Stimulated activated CD4-positive, alpha-beta T cell treated with anti-CD3 and anti-CD28 coated beads, Interleukin-2, amount 100 ng/mL, for 24 hours (primary cell): ENCODE results near the gene ATP11A.
"Not testable (repeated sequence)": the region's sequence is repeated elsewhere in the genome, so short reads cannot be mapped to it uniquely, and the experiment has no call there.

Experiments used
- DNase-seq, 2 donors: peaks; one replicate each; pipeline ENCODE4 v3.0.0-alpha.2; 2020

The ATP11A gene

DNA sequence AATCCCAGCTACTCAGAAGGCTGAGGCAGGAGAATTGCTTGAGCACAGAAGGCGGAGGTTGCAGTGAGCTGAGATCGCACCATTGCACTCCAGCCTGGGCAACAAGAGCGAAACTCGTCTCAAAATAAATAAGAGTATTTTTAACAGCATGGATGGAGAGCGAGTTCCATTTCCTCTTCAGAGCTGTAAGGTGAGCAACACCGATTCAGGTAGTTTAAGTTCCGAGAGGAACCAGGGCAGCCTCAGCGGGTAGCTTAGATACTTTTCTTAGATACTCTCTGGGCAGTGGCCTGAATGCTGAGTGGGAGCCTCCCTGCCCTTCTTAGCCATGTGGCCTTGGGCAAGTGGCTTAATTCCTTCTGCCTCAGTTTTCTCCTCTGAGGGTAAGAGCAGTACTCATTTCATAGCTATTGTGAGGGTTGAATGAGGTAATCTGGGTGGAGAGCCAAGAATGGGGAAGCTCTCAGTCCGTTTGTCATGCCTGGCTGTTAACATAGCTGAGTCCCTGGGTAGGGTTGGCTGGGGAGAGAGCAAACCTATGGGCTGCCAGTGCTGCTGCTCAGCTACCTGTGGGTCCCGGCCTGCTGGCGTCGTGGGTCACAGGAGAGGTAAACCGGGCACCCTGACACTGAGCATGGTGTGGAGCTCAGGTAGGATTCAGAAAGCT is 4.1 kb downstream of the ATP11A start:
- DNase-seq, result no peak

DNA sequence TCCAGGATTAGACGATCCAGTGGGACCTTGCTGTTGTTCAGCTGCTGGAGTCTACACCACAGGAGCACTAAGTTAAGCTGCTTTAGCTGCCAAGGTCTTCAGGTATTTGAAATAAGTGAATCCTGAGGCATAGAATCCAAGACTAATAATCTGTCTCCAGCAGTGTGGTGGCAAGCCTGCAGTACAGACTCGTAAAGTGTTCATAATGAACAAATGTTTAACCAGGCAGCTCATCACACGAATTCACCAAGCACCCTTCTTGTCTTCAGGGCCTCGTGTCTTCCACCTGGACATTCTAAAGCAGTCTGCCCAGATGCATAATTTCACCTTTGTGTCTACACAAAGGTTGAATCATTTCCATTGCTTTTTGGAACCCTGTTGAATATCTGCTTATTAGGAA is 5.3 kb downstream of the ATP11A start:
- no peak for DNase-seq

DNA sequence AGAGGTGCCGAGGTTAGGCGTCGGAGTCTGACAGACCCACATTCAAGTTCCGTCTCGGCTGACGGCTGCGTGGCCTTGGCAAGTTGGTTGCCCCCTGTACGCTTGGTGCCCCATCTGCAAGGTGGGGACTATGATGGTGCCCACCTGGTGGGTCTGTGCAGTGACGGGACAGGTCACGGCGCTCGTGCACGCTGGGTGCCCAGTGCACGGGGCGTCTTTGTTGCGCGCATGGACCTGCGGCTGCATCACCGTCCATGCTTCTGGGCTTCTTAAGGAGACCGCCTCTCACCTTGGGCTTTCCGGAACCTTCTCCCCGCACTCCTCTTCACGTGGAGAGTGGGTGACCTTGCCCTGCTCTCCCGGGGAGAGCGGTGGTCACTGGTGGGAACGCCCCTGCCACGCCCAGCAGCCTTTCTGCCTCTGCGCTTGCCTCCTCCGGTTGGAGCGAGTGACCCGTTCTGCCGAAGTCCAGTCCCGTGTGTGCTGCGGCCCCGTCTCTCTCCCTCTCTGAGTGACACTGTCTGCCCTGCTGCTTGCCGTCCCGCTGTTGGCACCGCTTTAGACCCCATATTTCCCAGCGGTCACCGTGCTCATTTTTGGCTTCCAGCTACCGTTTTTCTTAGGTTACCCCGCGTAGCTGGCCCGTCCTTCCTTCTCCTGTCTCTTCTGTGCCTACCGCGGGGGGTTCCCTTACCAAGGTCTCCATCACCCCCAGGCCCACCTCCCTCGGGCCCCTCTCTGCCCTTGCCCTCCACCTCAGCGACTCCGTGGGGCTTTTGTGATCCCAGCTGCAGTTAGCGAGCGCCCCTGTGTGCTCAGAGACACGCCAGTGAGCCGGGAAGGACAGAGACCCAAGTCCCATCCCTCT is 6.4 kb downstream of the ATP11A start:
- DNase-seq, result no peak

DNA sequence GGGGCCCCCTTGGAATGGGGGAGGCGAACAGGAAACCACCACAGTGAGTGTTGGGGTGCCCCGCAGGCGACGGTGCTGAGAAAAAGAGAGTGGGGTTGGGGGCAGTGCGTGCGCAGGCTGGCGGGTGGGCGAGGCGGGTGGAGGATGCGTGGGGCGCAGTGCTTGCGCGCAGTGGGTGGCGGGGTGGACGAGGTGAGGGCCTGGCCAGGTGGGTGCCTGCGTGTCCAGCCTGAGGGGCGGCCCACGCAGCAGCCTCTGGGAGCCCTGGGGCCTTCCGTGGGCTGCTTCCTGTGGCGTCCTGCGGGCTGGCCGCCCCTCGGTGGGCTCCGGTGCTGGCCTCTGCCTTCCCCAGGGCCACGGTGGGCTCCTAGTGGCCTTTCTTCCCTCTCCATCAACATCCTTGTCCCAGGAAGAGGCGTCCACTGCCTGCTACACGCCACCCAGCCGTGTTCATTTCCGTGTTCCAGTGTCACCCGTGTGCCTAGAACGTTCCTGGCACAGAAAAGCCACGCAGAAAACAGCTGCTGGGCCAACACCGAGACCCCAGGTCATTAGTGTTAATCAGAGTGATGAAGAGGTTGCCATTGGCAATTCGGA is 7.1 kb downstream of the ATP11A start:
- no peak for DNase-seq

DNA sequence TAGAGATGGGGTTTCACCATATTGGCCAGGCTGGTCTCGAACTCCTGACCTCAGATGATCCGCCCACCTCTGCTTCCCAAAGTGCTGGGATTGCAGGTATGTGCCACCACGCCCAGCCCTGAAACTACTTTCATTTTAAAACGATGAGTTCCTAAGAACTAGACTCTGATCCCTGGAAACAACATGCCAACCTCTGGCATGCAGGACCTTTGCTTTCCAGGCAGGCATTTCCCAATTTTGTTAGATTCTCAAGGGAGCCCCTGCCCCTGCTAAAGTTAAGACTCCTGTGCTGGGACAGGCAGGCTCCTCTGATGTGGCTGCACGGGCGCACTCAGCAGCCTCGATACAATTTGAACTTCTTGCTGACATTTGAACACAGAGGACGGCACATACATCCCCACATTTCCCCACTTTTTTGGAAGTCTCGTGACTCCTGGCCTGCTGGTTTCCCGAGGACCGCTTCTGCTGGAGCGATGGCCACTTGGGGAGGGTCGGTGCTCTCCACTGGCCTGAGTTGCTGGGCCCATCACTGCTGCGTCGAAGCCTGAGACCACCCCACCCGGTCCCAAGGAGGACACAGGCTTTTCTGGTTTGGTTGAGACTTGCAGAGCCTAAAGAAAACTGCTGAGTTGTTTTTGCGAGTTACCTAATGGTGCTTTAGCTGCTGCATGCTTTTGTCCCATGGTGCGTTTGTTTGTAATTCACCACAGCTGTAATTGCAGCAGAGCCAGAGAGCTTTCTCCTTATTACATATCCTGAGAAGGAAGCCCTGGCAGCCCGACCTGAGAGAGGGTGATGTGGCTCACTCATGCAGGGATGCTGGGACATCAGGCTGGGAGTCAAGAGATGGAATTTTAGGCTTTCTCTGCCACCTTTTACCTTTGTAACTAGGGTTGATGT is 8.2 kb downstream of the ATP11A start:
- no peak for DNase-seq

DNA sequence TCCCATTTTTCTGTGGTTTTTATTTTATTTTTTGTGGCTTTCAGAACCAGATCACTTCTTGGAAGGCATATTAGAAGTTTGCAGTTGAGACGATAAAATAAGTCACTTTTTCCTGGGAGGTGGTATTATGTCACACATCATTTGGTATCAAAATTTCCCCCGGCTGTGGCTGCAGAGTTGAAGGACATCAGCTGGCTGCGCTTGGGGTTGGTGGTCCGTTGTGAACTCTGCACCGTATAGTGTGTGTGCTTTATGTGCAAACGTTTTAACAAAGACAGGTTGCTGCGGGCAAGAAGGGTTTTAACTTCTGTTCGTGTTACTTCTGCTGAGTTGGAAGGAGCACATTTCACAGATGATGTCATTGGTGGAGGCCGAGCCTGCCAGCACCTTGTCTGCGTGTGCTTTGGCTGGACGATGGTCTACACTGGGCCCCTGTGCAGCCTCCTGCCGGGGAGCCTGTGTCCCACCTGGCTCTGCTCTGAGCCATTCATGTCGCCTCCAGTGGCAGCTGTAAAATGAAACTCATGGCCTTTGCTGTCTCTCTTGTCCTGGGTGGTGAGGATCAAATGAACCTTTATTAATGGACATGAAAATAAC is 9.6 kb downstream of the ATP11A start:
- no peak for DNase-seq

DNA sequence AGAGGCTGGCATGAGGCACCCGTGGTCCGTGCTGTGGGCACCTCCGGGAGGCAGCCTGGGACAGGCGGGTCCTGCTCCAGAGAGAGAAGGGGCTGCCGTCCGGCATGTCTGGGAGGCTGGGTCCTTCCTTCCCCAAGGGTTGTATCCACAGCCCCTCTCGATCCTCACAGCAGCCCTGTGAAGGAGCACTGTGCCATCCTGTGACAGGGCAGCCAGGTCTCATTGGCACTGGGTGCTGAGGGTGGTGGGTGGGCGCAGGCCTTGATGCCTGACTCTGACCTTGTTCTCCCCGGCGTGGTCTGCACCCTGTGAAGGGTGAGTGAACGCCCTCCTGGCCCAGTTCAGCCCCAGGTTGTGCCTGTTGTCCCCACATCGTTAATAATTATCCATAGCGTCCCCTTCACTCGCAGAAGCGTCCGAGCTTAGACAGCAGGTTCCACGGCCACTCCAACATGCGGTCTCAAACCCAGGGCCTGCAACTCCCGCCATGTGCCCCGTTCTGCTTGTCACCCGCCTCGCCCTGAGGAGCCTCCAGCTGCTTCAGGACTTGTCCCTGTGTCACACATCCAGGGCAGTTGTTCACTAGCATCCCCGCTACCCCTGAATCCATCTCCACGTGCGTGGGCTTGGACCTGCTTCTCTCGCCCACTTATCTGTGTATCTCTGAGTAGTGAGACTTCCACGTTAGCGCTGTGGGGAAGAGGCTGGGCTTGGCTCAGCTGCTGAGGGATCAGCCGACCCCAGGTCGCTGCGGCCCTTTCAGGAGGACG is 10.6 kb downstream of the ATP11A start:
- DNase-seq, result no peak

DNA sequence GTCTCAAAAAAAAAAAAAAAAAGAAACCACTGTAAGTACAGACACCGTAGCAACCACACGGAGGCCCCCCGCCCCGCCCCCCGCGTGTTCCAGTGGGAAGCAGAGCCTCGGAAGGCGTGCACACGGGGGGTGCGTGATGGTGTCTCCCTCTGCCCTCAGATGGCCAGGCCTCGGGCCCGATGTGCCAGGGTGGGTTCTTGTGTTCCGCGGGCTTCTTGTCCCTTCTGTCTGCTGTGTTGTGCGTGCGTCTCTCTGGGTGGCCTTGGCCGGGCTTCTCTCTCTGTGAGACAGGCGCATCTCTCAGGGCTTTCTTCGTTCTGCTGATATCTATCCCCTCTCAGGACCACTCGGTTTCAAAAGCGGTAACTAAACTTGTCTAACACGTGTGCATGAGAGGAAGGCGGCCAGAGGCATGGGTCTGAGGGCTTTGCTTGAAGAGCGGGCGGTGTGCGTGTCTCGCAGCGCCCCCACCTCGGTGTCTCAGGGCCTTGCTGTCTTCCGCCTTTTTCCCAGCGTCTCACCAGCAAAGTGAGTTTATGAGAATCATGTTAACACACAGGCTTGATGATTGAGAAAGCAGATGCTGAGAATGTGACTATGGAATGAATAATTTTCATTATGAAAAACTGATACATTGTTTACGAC is 12.6 kb downstream of the ATP11A start:
- no peak for DNase-seq

DNA sequence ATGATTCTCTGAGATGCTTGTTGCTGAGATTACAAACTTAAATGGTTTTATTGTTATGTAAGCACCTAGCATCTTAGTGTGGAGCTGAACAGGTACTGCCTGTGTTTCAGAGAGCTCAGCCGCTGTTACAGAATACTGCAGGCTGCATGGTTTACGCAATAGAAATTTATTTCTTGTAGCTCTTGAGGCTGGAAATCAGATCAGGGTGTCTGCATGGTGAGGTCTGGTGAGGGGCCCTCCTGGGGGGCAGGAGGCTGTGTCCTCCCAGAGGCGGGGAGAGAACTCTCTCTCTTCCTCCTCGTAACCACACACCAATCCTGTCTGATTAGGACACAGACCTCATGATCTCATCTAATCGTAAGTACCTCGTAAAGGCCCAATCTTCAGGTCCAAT is 13.1 kb downstream of the ATP11A start:
- DNase-seq, result no peak

DNA sequence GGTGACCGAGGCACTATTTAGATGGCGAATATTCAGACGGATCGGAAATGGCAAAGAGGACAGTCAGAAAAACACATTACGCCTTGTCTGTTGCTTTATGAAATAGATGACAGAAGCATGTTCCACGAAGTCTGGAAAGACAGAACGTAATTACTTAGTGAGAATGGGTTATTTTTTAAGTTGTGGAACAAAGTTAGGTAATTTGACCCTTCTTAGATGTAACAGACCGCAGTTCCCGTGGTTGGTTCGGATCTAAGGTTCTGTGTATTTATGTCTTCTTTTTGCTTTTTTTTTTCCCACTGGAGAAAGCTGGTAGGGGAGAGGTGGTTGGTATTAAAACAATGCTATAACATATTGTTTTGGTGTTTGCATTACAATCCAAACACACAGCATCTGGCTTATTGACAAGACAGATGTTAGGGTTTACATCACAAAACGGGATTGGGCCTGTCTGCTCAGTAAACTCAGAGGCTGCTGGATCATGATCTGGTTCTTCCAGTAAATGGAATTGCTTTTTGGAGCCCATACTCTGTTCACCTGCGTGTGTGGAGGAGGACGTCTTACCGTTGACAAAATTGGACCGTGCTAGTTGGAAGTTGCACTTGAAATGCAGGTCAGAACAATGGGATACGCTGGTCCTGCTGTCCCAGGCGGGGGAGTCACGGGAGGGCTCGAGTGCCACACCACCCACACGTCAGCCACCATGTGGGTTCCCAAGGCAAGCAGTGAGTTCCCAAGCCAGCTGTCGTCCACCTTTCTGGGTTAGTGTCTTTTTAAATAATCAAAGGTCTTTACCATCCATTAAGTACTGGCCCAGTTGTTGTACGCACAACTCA is 13.8 kb downstream of the ATP11A start:
- no peak for DNase-seq

DNA sequence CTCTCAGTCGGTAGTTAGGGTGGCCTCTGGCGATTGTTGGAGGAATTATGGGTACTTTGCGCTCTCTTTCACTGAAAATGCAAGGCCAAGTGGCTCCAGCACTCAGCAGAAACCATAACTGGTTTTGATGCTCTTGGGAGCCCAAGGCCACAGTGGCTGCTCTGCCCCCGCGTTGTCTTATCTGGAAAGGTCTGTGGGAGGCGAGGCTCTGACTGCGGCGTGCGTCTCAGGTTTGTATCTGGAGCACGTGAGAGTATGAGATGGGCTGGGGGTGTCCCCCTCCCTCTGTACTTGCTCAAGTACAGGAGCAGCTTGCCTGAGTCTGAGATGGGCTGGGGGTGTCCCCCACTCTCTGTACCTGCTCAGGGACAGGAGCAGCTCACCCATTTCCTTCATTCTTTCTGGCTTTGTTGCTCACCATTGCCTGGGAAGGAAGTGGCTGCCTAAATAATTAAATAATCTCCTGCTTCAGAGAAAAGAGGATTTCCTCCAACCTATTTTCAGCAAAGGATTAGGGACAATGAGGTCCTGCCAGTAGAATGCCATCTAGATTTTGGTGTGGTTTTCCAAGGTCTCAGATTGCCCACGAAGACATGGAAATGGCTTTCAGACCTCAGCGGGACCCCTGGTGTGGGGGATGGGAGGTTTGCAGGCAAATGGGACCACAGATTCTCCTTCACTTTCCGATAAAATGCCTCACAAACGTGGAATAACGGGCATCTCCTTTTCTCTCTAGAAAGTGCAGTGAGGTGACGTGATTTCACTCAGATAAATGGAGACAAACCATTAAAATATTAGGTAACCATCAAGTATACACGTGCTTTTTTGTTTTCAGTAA is 14.7 kb downstream of the ATP11A start:
- DNase-seq, result no peak

DNA sequence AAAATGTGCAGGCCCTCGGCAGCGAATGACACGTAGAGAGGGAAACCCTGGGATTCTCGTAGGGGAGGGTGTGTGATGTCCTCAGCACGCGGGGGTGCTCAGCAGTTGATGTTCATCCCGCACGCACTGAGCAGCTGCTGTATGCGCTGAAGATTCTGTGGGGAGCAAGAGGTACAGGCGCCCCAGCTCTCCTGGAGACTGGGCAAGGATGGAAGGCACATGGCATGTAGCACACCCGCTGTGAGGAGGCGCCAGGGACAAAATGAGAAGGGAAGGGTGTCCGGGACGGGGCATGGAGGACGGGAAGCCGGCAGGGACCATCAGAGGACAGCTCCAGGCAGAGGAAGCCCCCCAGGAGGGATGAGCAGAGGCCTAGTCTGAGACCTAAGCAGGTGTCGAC is 15.4 kb downstream of the ATP11A start:
- DNase-seq, result no peak

DNA sequence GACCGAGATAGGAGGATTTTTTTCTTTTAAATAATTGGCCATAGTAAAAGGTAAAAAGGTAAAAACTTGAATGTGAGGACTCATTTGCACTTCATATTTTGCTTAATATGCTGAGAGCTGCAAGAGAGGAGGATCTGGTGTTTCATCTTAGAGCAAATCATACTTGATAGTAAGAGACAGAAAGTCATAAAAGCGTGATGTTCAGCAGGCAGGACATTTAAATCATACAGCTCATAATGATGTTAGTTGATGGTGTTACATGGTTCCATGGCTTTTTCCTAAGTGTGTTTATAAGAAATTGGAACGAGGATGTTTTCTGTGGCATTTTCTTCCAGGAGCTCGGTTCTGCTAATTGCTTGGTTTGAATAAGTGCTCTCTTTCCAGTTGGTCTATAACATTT is 16.3 kb downstream of the ATP11A start:
- DNase-seq, result no peak

DNA sequence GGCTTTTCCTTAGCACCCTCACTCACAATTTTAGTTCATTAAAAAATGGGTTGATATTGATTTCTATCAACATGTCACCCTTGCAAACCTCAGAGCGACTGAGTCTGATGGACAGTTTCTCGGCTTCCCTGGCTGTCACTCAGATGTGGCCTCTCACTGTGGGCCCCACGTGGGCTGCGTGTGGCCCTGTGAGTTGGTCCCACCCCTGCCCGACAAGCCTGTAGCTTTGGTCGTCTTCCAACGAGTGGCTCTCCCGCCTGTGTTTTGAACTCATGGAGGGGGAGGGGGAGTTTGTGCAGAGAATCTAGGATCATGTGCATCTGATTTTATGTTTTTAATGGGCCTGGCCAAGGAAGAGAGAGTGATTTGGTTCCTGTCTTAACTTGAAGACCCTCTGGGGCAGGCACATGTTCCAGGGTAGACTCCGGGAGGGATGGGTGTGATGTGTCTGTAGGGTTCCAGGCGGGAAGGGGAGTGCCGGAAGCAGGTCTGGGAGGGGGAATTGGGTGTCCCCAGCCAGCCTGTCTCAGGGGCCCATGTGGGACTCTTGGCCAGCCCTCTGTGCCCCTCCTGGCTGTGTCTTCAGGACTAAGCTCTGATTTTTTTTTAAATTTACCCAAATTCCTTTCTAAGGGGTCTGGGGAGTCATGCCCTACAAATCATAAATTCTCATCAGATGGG is 18.9 kb downstream of the ATP11A start:
- DNase-seq, result no peak

DNA sequence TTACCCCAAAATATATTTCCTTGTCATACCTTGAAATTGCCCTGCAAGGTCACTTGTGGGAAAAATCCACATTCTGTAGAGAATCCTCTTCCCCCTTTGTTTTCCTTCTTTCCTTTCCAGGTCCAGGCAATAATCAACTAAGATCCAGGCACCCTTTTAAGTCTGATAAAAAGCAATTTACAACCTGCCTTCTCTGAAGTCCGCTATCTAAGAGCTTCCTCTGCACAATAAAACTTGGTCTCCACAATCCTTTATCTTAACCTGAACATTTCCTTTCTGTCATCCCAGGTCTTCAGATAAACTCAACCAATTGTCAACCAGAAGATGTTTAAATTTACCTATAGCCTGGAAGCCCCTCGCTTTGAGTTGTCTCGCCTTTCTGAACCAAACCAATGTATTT is 19.5 kb downstream of the ATP11A start:
- not testable (repeated sequence) for DNase-seq

DNA sequence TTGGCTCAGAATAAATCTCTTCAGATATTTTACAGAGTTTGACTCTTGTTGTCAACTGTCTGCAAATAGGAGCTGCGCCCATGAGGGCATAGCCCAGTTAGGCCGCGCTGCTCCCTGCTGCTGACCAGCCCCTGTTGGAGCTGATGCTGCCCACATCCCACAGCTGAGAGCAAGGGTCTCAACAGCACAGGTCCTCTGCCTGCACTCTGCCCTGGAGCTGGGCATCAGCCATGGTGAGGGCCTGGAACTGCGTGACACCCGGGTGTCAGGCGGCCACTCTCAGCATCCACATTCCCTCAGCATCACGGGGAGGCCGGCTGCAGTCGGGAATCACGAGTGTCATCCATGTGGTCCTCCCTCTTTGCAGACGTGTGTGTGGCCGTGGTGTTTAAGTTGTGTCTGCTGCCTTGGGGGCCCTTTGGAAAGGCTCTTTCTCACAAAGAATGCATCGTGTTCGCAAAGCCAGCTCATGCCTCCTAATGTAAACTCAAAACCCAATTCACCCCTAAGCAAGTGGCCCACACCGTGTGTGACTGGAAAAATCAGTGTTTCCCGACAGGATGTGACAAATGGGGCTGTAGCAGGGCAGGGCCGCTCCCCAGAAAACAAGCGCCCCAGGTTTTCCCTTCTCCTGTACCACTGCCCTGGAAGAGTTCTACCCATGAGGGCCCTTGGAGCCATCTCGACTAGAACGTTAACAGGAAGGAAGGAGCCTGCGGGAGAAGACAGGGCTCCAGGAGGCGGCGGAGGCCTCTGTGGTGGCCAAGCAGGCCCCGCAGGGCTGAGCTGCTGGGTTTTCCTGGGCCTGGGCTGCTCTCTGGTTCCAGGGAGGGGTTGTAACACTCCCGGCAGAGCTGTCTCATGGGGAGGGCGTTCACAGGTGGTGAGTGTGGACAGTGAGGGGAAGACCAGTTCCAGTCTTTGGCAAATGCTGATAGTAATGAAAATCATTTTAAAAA is 20.3 kb downstream of the ATP11A start:
- no peak for DNase-seq

DNA sequence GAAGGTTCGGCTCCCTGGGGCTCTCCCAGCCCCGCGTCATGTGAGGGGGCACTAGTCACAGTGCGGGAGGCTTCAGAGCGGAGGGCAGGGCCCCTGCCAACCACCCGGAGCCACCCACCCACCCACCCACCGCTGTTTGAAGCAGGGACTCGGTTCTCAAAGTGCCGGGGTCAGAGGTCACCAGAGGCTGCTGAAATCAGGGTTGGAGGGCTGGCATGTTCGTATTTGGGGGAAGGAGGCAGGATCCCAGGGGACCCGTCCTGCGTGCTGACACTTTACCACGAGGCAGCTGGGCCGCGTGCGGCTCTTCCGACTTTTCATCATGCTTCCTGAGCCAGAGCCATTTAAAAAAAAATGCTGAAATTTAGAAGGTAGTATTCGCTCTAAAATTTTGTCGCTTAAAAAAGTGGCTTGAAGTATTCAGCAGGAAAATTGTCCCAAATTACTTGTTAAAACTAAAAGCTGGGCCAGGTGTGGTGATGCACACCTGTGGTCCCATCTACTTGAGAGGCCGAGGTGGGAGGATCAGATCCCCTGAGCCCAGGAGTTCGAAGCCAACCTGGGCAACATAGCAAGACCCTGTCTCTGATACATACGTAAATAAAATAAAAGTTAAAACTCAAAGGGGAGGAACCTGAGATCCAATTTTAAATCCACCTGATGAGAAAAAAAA is 21.2 kb downstream of the ATP11A start:
- no peak for DNase-seq
